GM18505 (cell line): ENCODE results near the gene MPLKIP.
"Not testable (repeated sequence)": the region's sequence is repeated elsewhere in the genome, so short reads cannot be mapped to it uniquely, and the experiment has no call there.

ENCODE experiments used
- ATAC-seq: cut with Tn5 transposase; IDR thresholded peaks from one replicate; pipeline ENCODE4 v1.9.1; 2021; ENCODE audit not compliant: unreplicated experiment
- POLR2A ChIP-seq: IDR thresholded peaks from 4 replicates; pipeline ENCODE4 v1.6.1; 2011; ENCODE audit warnings: borderline replicate concordance; ENCODE audit not compliant: insufficient read depth, insufficient read length; ENCODE audit errors: extremely low read depth

The MPLKIP gene

GRCh38 chr7:40147371-40148246 is 13.2 kb upstream of the MPLKIP start:
- TF ChIP-seq POLR2A: no peak
- no peak for ATAC-seq

GRCh38 chr7:40145596-40146130 is 11.2 kb upstream of the MPLKIP start:
- not testable (repeated sequence) for ATAC-seq

GRCh38 chr7:40141916-40142315 is 7.5 kb upstream of the MPLKIP start:
- not testable (repeated sequence) for ATAC-seq

- ATAC-seq: not testable (repeated sequence)
Observed at GRCh38 chr7:40139891-40140290, 5.5 kb upstream of the MPLKIP start.

- ATAC-seq: no peak
- TF ChIP-seq POLR2A: no peak
Observed at GRCh38 chr7:40138973-40139372, 4.6 kb upstream of the MPLKIP start.

GRCh38 chr7:40137563-40137962 is 3.1 kb upstream of the MPLKIP start:
- ATAC-seq: no peak
- no peak for TF ChIP-seq POLR2A

GRCh38 chr7:40135317-40135610 is 842 bp upstream of the MPLKIP start:
- ATAC-seq: no peak
- TF ChIP-seq POLR2A: no peak

- ATAC-seq: no peak
- TF ChIP-seq POLR2A: no peak
Observed at GRCh38 chr7:40133561-40134427, 628 bp downstream of the MPLKIP start.

GRCh38 chr7:40122940-40123254 is 11.5 kb downstream of the MPLKIP start:
- no peak for ATAC-seq
- TF ChIP-seq POLR2A: no peak

- not testable (repeated sequence) for ATAC-seq
Observed at GRCh38 chr7:40122100-40122939, 12.1 kb downstream of the MPLKIP start.

- no peak for TF ChIP-seq POLR2A
- no peak for ATAC-seq
Observed at GRCh38 chr7:40120020-40120419, 14.4 kb downstream of the MPLKIP start.

- not testable (repeated sequence) for ATAC-seq
Observed at GRCh38 chr7:40118201-40118600, 16.2 kb downstream of the MPLKIP start.

- ATAC-seq: not testable (repeated sequence)
Observed at GRCh38 chr7:40117199-40117598, 17.2 kb downstream of the MPLKIP start.

GRCh38 chr7:40115936-40116335 is 18.5 kb downstream of the MPLKIP start:
- ATAC-seq: no peak
- no peak for TF ChIP-seq POLR2A

GRCh38 chr7:40105879-40106473 is 28.4 kb downstream of the MPLKIP start:
- TF ChIP-seq POLR2A: no peak
- ATAC-seq: no peak
